ENCODE results near the gene PRAC2. TPM values are rescaled to one million over a fixed set of nuclear protein-coding genes. Genes with fewer than 3 reads are reported as not detected.

PRAC2 gene
- polyA plus RNA-seq, 1 of the 3 experiments (the other 2 are of a cell fraction) = not detected

GRCh38 chr17:48725004-48725287 lies 2.0 kb downstream of the PRAC2 start:
- no peaks in the 10 kb centered on the region for H3K36me3 ChIP-seq (replicated peaks in 1 of 2; ENCODE audit: control insufficient read depth in 1 of 2, insufficient read depth in 2 of 2, low read length in 1 of 2)
- peak overlapping the region; percentile 59 for H3K4me2 ChIP-seq
- H3K4me1 ChIP-seq (ENCODE audit: control insufficient read depth in 1 of 2, insufficient read depth in 2 of 2, low read depth in 1 of 2, low read length in 1 of 2) = no peaks in the 10 kb centered on the region
- peaks cover 100% of the 10 kb centered on the region for H3K27me3 ChIP-seq (ENCODE audit: insufficient read depth)
- H3K79me2 ChIP-seq (ENCODE audit: insufficient read depth) = no peaks in the 10 kb centered on the region
- ChIA-PET POLR2A (interaction anchor here (1.1 kb wide), 1 partner anchor 154 kb away, joined by 4 read pairs; no protein-coding TSS in a partner anchor), CTCF (interaction anchor here (0.6 to 13.9 kb wide), 48 partner anchors 8 to 535 kb away, joined by 3 to 328 read pairs (median 5); partner anchors contain the start of genes HOXB5 and TTLL6)
- no peaks in the 10 kb centered on the region for H3K9me2 ChIP-seq
- no peaks in the 10 kb centered on the region for H4K20me1 ChIP-seq (ENCODE audit: insufficient read depth)
- no peak for TF ChIP-seq EP300 (IDR thresholded peaks at IDR 0.05; ENCODE audit: borderline replicate concordance in 1 of 2, low read depth in 1 of 2, low read length in 1 of 2)
- WGBS (ENCODE audit: low lambda C conversion rate) = 10% methylated on average over 16 of the region's 16 CpGs
- H3K4me3 ChIP-seq (ENCODE audit: low read depth in 2 of 2, low read length in 1 of 2) = peak overlapping the region; percentile 21 to 42; a peak in 3 of 4 replicates
- H3K27ac ChIP-seq (ENCODE audit: low read depth in 2 of 2, low read length in 1 of 2) = no peak overlapping the region
- H3F3A ChIP-seq (replicated peaks; ENCODE audit: insufficient read depth) = no peaks in the 10 kb centered on the region
- H3K9me3 ChIP-seq = no peaks in the 10 kb centered on the region
- no peak overlapping the region for H3K9ac ChIP-seq
- no peak overlapping the region for H2AFZ ChIP-seq (ENCODE audit: low read depth)
- DNase-seq = no peak

- Histone ChIP-seq H4K20me1 (ENCODE audit: insufficient read depth) (no peaks in the 10 kb centered on the region), H3K79me2 (ENCODE audit: insufficient read depth) (no peaks in the 10 kb centered on the region), H3K4me1 (ENCODE audit: control insufficient read depth in 1 of 2, insufficient read depth in 2 of 2, low read depth in 1 of 2, low read length in 1 of 2) (no peaks in the 10 kb centered on the region), H3K27ac (ENCODE audit: low read depth in 2 of 2, low read length in 1 of 2) (no peak overlapping the region), H3K27me3 (ENCODE audit: insufficient read depth) (peaks cover 100% of the 10 kb centered on the region), H3K9me2 (no peaks in the 10 kb centered on the region), H2AFZ (ENCODE audit: low read depth) (no peak overlapping the region), H3K9ac (no peak overlapping the region), H3K36me3 (replicated peaks in 1 of 2; ENCODE audit: control insufficient read depth in 1 of 2, insufficient read depth in 2 of 2, low read length in 1 of 2) (no peaks in the 10 kb centered on the region), H3K4me3 (ENCODE audit: low read depth in 2 of 2, low read length in 1 of 2) (peak overlapping the region in 1 of 2 experiments; percentile 42; a peak in 2 of 4 replicates), H3F3A (replicated peaks; ENCODE audit: insufficient read depth) (no peaks in the 10 kb centered on the region), H3K9me3 (no peaks in the 10 kb centered on the region), H3K4me2 (peak overlapping the region; percentile 59)
- ChIA-PET CTCF (interaction anchor here (0.6 to 13.9 kb wide), 48 partner anchors 8 to 535 kb away, joined by 3 to 328 read pairs (median 5); partner anchors contain the start of genes HOXB5 and TTLL6), POLR2A (no interaction called here)
- peak; percentile 96; the same call in 1 of the 2 replicates for TF ChIP-seq EZH2phosphoT487 (IDR thresholded peaks at IDR 0.05; ENCODE audit: borderline replicate concordance, low read depth)
- no peak for TF ChIP-seq EP300 (IDR thresholded peaks at IDR 0.05; ENCODE audit: borderline replicate concordance in 1 of 2, low read depth in 1 of 2, low read length in 1 of 2)
- no peak for TF ChIP-seq CHD2 (IDR thresholded peaks at IDR 0.05; ENCODE audit: low read length, partially characterized antibody)
- TF ChIP-seq REST (IDR thresholded peaks at IDR 0.05; ENCODE audit: low read depth, low read length) = no peak
- DNase-seq = no peak
- 24% methylated on average over 29 of the region's 38 CpGs for WGBS (ENCODE audit: low lambda C conversion rate)
These were observed 2.5 kb downstream of the PRAC2 start for GRCh38 chr17:48725288-48726064.
